Liver (tissue), 3 donors: ENCODE results near the gene GPR39.

Experiments
- CTCF ChIP-seq: fragments of 150-350 bp; IDR thresholded peaks from 2 replicates; pipeline ENCODE4 v1.5.1; 2017; ENCODE audit warnings: improper control_type of control experiment, low read depth, low read length; ENCODE audit not compliant: missing input control
- EGR1 ChIP-seq, 2 donors: IDR thresholded peaks; 2 replicates each; pipeline ENCODE4 v1.6.1; 2016 to 2018; ENCODE audit warnings: antibody characterized with exemption in 2 of 2, low read depth in 2 of 2
- GABPA ChIP-seq, 2 donors: IDR thresholded peaks in 1 of 2; conservative IDR thresholded peaks in 1 of 2; 2 replicates each; pipeline ENCODE4 v1.6.1; 2016; ENCODE audit warnings: antibody characterized with exemption in 2 of 2, mild to moderate bottlenecking in 1 of 2, moderate library complexity in 1 of 2
- HNF4G ChIP-seq: IDR thresholded peaks from 2 replicates; pipeline ENCODE4 v1.6.1; 2016; ENCODE audit warnings: antibody characterized with exemption
- NR2F2 ChIP-seq: IDR thresholded peaks from 2 replicates; pipeline ENCODE4 v1.6.1; 2016; ENCODE audit warnings: antibody characterized with exemption
- RAD21 ChIP-seq, 2 donors: IDR thresholded peaks; 2 replicates each; pipeline ENCODE4 v1.6.1; 2016; ENCODE audit warnings: antibody characterized with exemption in 2 of 2, mild to moderate bottlenecking in 2 of 2
- REST ChIP-seq: IDR thresholded peaks from 2 replicates; pipeline ENCODE4 v1.6.1; 2016; ENCODE audit warnings: antibody characterized with exemption, mild to moderate bottlenecking
- SP1 ChIP-seq: IDR thresholded peaks from 2 replicates; pipeline ENCODE4 v1.6.1; 2018; ENCODE audit warnings: antibody characterized with exemption, mild to moderate bottlenecking
- TAF1 ChIP-seq: conservative IDR thresholded peaks from 2 replicates; pipeline ENCODE4 v1.6.1; 2016; ENCODE audit warnings: antibody characterized with exemption, mild to moderate bottlenecking
- YY1 ChIP-seq: IDR thresholded peaks from 2 replicates; pipeline ENCODE4 v1.6.1; 2016; ENCODE audit warnings: antibody characterized with exemption, mild to moderate bottlenecking
- TF ChIP-seq, protein P1 (sequence below): IDR thresholded peaks from 2 replicates; pipeline ENCODE4 v1.6.1; 2016; ENCODE audit warnings: antibody characterized with exemption
- TF ChIP-seq, protein P2 (sequence below): IDR thresholded peaks from 2 replicates; pipeline ENCODE4 v1.6.1; 2016; ENCODE audit warnings: antibody characterized with exemption
- donor health status: healthy.
- donor health status: healthy.

- TF ChIP-seq TAF1 (no peak), CTCF (no peak), SP1 (no peak), NR2F2 (no peak), RAD21 (IDR thresholded peaks at IDR 0.05) (no peak), EGR1 (IDR thresholded peaks at IDR 0.05; ENCODE audit: low read depth in 2 of 2) (no peak), HNF4G (no peak), REST (no peak), YY1 (no peak), GABPA (IDR thresholded peaks at IDR 0.05 in 1 of 2, conservative IDR thresholded peaks at IDR 0.05 in 1 of 2) (no peak)
- TF ChIP-seq, protein P1, sequence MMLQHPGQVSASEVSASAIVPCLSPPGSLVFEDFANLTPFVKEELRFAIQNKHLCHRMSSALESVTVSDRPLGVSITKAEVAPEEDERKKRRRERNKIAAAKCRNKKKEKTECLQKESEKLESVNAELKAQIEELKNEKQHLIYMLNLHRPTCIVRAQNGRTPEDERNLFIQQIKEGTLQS, result no peak
- TF ChIP-seq, protein P2, sequence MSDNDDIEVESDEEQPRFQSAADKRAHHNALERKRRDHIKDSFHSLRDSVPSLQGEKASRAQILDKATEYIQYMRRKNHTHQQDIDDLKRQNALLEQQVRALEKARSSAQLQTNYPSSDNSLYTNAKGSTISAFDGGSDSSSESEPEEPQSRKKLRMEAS, result no peak
Measured at GRCh38 chr2:132442278-132442677, 25.7 kb downstream of the GPR39 start.
